HEK293 (cell line): ENCODE results near the gene PPFIA2.

ENCODE experiments used
- CTCF ChIA-PET: fragments of 350-600 bp; formaldehyde crosslinking; extraction: SDS; loops from one replicate; lab custom pipeline; 2021; ENCODE audit warnings: antibody characterized with exemption; lab: Yijun Ruan, JAX
- POLR2A ChIA-PET: fragments of 300-600 bp; formaldehyde crosslinking; extraction: SDS; loops from one replicate; lab custom pipeline; 2020; ENCODE audit warnings: antibody characterized with exemption, inconsistent platforms; lab: Yijun Ruan, JAX
- H3K27ac ChIP-seq: fragments of 200-500 bp; sonication (Bioruptor generic); 2 replicates; pipeline ENCODE4 v1.5.1; 2014; ENCODE audit warnings: low read depth, low read length, control low read depth, inconsistent platforms; ENCODE audit errors: extremely low read depth
- H3K36me3 ChIP-seq, 2 experiments: fragments of 200-500 bp in 1 of 2; sonication (Bioruptor generic) in 1 of 2; 1 replicate in 1 of 2; 2 replicates in 1 of 2; pipeline ENCODE4 v1.5.1; 2014 to 2017; ENCODE audit warnings: inconsistent platforms in 2 of 2, low read length in 2 of 2; ENCODE audit not compliant: control insufficient read depth in 2 of 2, insufficient read depth in 1 of 2
- H3K4me1 ChIP-seq: fragments of 200-500 bp; sonication (Bioruptor generic); 2 replicates; pipeline ENCODE4 v1.5.1; 2014; ENCODE audit warnings: mild to moderate bottlenecking, low read length, inconsistent platforms; ENCODE audit not compliant: control insufficient read depth, insufficient read depth
- H3K4me3 ChIP-seq: 2 replicates; pipeline ENCODE4 v1.5.1; 2011; ENCODE audit warnings: low read depth, mild to moderate bottlenecking, control low read depth, low read length, moderate library complexity
- H3K9me3 ChIP-seq: fragments of 200-500 bp; sonication (Bioruptor generic); 2 replicates; pipeline ENCODE4 v1.5.1; 2014; ENCODE audit warnings: low read depth, low read length, inconsistent platforms; ENCODE audit not compliant: control insufficient read depth, insufficient read depth
- BCL11B ChIP-seq: fragments of 450-650 bp; formaldehyde crosslinking; IDR thresholded peaks from 2 replicates; pipeline ENCODE4 v1.5.1; 2016; ENCODE audit warnings: low read depth, missing biosample characterization, missing genetic modification characterization
- FEZF1 ChIP-seq: fragments of 450-650 bp; formaldehyde crosslinking; IDR thresholded peaks from 2 replicates; pipeline ENCODE4 v1.5.1; 2016; ENCODE audit warnings: missing biosample characterization, missing genetic modification characterization
- HOXA7 ChIP-seq: sonication (generic); formaldehyde crosslinking; IDR thresholded peaks from 2 replicates; pipeline ENCODE4 v1.8.1; 2022; ENCODE audit warnings: missing genetic modification reagents, borderline replicate concordance
- IKZF3 ChIP-seq: fragments of 450-650 bp; IDR thresholded peaks from 2 replicates; pipeline ENCODE4 v1.5.0; 2018; ENCODE audit warnings: missing biosample characterization, mild to moderate bottlenecking, missing genetic modification characterization, moderate library complexity
- PRDM2 ChIP-seq: fragments of 450-650 bp; formaldehyde crosslinking; IDR thresholded peaks from 2 replicates; pipeline ENCODE4 v1.5.1; 2016; ENCODE audit warnings: missing biosample characterization, missing genetic modification characterization, borderline replicate concordance
- RBAK ChIP-seq: fragments of 450-650 bp; formaldehyde crosslinking; IDR thresholded peaks from 2 replicates; pipeline ENCODE4 v1.5.1; 2016; ENCODE audit warnings: missing biosample characterization, missing genetic modification characterization
- SCRT1 ChIP-seq: fragments of 450-650 bp; formaldehyde crosslinking; IDR thresholded peaks from 2 replicates; pipeline ENCODE4 v1.5.1; 2016; ENCODE audit warnings: missing biosample characterization, missing genetic modification characterization, borderline replicate concordance
- ZBTB17 ChIP-seq: fragments of 450-650 bp; formaldehyde crosslinking; IDR thresholded peaks from 2 replicates; pipeline ENCODE4 v1.5.1; 2016; ENCODE audit warnings: missing biosample characterization, missing genetic modification characterization
- ZNF140 ChIP-seq: fragments of 450-650 bp; formaldehyde crosslinking; IDR thresholded peaks from 2 replicates; pipeline ENCODE4 v1.5.1; 2016; ENCODE audit warnings: missing biosample characterization, missing genetic modification characterization
- ZNF221 ChIP-seq: fragments of 450-650 bp; formaldehyde crosslinking; IDR thresholded peaks from 2 replicates; pipeline ENCODE4 v1.5.1; 2017; ENCODE audit warnings: missing biosample characterization, missing genetic modification characterization, borderline replicate concordance
- ZNF513 ChIP-seq: fragments of 450-650 bp; IDR thresholded peaks from 2 replicates; pipeline ENCODE4 v1.5.1; 2018; ENCODE audit warnings: missing biosample characterization, missing genetic modification characterization
- ZNF514 ChIP-seq: fragments of 450-650 bp; formaldehyde crosslinking; IDR thresholded peaks from 2 replicates; pipeline ENCODE4 v1.5.1; 2016; ENCODE audit warnings: missing biosample characterization, missing genetic modification characterization
- ZNF629 ChIP-seq: fragments of 450-650 bp; formaldehyde crosslinking; IDR thresholded peaks from 2 replicates; pipeline ENCODE4 v1.5.1; 2017; ENCODE audit warnings: missing biosample characterization, missing genetic modification characterization
- ZNF660 ChIP-seq: fragments of 450-650 bp; IDR thresholded peaks from 2 replicates; pipeline ENCODE4 v1.5.1; 2018; ENCODE audit warnings: missing biosample characterization, mild to moderate bottlenecking, missing genetic modification characterization
- ZNF704 ChIP-seq: fragments of 450-650 bp; formaldehyde crosslinking; IDR thresholded peaks from 2 replicates; pipeline ENCODE4 v1.5.1; 2016; ENCODE audit warnings: missing biosample characterization, missing genetic modification characterization
- ZNF768 ChIP-seq: fragments of 450-650 bp; formaldehyde crosslinking; IDR thresholded peaks from 2 replicates; pipeline ENCODE4 v1.5.1; 2018; ENCODE audit warnings: missing biosample characterization, mild to moderate bottlenecking, missing genetic modification characterization

PPFIA2 gene

GRCh38 chr12:81332054-81332453 lies 427.1 kb downstream of the PPFIA2 start:
- Histone ChIP-seq H3K4me3 (no peak overlapping the region), H3K9me3 (no peaks in the 10 kb centered on the region), H3K36me3 (no peaks in the 10 kb centered on the region), H3K27ac (no peak overlapping the region), H3K4me1 (no peaks in the 10 kb centered on the region)
- CTCF ChIA-PET: no interaction called here
- POLR2A ChIA-PET: no interaction called here
- TF ChIP-seq BCL11B (tag by site-specific recombination) (no peak), ZNF221 (tag by site-specific recombination) (no peak), ZNF660 (tag by site-specific recombination) (no peak), ZNF140 (tag by site-specific recombination) (no peak), ZNF513 (tag by site-specific recombination) (no peak)

- Histone ChIP-seq H3K36me3 (no peaks in the 10 kb centered on the region), H3K4me3 (no peak overlapping the region), H3K4me1 (no peaks in the 10 kb centered on the region), H3K27ac (no peak overlapping the region), H3K9me3 (no peaks in the 10 kb centered on the region)
- POLR2A ChIA-PET: no interaction called here
- TF ChIP-seq FEZF1: no peak
- TF ChIP-seq RBAK (tag by site-specific recombination): no peak
- no peak for TF ChIP-seq ZNF514 (tag by site-specific recombination)
- TF ChIP-seq HOXA7 (CRISPR knock-in tag): no peak
- no peak for TF ChIP-seq ZBTB17 (tag by site-specific recombination)
- no peak for TF ChIP-seq IKZF3
- TF ChIP-seq ZNF629 (tag by site-specific recombination): no peak
- TF ChIP-seq SCRT1 (tag by site-specific recombination): no peak
- TF ChIP-seq ZNF768 (tag by site-specific recombination): no peak
- no peak for TF ChIP-seq PRDM2 (tag by site-specific recombination)
- no peak for TF ChIP-seq ZNF704 (tag by site-specific recombination)
- CTCF ChIA-PET: interaction anchor here (0.7 kb wide), 1 partner anchor 754 kb away, joined by 3 read pairs; no protein-coding TSS in a partner anchor
Observed at GRCh38 chr12:81330480-81330879, 428.7 kb downstream of the PPFIA2 start.
